Esophagus squamous epithelium (tissue), 4 donors: Measurements from ENCODE around the gene THADA.

Experiments used
- POLR2A ChIP-seq, 4 donors: fragments of 450-650 bp; IDR thresholded peaks; one replicate each; pipeline ENCODE4 v1.6.1; 2017; ENCODE audit warnings: antibody characterized with exemption in 4 of 4, mild to moderate bottlenecking in 4 of 4, moderate library complexity in 3 of 4
- TF ChIP-seq, protein P1 (sequence below), 6 experiments: fragments of 450-650 bp in 4 of 6; fragments of 200-600 bp in 2 of 6; sonication (generic) in 2 of 6; IDR thresholded peaks; one replicate each; pipeline ENCODE4 v1.5.1; 2016 to 2019; ENCODE audit warnings: antibody characterized with exemption in 6 of 6, mild to moderate bottlenecking in 4 of 6, moderate library complexity in 4 of 6

- TF ChIP-seq, protein P1, sequence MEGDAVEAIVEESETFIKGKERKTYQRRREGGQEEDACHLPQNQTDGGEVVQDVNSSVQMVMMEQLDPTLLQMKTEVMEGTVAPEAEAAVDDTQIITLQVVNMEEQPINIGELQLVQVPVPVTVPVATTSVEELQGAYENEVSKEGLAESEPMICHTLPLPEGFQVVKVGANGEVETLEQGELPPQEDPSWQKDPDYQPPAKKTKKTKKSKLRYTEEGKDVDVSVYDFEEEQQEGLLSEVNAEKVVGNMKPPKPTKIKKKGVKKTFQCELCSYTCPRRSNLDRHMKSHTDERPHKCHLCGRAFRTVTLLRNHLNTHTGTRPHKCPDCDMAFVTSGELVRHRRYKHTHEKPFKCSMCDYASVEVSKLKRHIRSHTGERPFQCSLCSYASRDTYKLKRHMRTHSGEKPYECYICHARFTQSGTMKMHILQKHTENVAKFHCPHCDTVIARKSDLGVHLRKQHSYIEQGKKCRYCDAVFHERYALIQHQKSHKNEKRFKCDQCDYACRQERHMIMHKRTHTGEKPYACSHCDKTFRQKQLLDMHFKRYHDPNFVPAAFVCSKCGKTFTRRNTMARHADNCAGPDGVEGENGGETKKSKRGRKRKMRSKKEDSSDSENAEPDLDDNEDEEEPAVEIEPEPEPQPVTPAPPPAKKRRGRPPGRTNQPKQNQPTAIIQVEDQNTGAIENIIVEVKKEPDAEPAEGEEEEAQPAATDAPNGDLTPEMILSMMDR (IDR thresholded peaks at IDR 0.05), result no peak
- no peak for TF ChIP-seq POLR2A (IDR thresholded peaks at IDR 0.05)
These were observed 158.5 kb downstream of the THADA start for GRCh38 chr2:43437363-43437762.
